Measurements from ENCODE around the gene HIP1.
"Not testable (repeated sequence)": the region's sequence is repeated elsewhere in the genome, so short reads cannot be mapped to it uniquely, and the experiment has no call there.

The HIP1 gene

DNA sequence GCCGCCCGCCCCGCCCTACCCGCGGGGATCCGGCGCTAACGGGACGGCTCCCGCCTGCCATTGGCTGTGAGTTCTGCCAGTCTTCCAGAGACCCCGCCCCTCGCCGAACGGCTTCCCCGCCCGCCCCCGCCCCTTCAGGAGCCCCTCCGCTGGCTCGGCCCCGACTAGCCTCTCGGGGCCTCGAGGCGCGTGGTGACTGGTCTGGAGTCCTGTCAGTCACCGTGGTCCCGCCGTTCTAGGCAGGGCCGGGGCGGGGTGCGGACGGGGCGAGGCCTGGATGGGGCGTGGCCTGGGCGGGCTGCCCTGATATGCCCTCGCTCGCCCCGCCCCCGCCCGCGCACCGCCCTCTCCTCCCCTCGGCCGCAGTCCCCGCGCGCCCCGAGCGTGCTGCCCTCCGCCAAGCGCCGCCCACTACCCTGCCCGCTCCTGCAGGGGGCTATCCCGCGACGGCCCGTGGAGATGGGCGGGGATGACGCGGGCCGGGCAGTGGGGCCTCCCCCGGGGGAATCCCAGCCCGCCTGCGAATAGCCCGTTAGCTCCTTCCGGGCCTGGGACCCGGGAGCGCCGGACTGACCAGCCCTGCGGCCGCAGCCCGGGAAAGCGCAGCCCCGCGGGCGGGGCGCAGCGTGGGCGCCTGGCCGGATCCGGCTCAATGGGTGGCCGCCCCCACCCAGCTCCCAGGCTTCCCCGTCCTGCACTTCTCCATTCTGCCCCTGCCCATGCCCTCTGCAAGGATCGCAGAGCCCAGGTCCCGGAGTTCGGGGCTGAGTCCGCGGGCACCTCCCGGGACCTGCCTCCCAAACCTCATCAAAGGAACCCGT is 444 bp upstream of the HIP1 start:
- DNase-seq = peak; percentile 99

DNA sequence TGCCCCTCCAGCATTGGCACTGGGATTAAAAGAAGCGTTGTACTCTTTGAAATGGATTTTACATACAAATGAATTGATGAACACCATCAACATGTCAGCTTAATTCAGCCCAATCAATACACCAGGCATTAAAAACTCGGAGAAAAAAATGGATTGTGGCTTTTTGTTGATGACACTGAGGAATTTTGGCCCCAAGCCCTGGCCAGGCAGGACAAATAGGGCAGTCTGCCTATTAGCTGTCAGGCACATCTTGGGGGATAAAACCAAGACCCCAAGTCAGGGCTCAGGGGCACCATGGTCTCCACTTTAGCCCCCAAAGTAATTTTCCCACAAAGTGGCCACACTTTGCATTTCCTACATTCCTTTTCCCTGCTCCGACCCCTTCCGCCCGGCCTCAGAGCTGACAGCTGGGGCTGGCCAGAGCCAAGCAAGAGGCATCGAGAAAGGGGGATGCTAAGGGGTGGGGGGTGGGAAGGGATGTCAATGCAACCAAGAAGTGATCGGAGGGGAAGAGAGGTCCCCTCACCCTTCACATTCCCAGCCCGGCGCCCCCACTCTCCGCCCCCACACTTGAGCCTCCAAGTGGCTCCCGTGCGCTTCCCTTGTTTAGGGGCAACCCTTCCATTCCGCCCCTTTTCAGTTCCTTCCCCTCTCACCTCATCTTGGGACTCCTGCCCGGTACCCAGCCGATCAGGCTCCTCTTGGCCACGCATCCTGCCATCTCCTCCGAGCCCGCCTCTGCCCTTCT is 711 bp downstream of the HIP1 start:
- no peak for DNase-seq

DNA sequence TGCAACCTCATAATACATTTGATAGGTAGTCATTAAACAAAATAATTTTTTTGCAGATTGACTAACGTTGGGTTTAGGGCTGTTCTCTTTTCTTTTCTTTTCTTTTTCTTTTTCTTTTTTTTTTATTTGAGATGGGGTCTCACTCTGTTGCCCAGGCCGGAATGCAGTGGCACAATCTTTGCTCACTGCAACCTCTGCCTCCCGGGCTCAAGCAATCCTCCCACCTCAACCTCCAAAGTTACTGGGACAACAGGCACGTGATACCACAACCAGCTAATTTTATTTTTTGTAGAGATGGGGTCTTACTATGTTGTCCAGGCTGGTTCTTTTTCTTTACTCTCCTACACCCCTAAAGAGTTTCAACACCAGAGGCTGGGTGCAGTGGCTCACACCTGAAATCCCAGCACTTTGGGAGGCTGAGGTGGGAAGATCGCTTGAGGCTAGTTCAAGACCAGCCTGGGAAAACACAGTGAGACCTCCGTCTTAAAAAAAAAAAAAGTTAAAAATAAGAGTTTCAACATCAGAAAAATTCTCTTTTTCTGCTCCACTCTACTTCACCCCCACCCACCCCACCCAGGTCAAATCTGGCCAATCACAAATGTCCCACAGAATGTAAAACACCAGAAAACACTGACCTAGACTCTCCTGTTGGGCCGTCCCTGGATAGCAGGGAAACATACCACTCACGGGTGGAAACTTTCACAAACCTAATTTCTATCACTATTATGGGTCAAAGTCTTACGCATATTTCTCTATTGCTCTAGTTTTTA is 3.0 kb downstream of the HIP1 start:
- no peak for DNase-seq

DNA sequence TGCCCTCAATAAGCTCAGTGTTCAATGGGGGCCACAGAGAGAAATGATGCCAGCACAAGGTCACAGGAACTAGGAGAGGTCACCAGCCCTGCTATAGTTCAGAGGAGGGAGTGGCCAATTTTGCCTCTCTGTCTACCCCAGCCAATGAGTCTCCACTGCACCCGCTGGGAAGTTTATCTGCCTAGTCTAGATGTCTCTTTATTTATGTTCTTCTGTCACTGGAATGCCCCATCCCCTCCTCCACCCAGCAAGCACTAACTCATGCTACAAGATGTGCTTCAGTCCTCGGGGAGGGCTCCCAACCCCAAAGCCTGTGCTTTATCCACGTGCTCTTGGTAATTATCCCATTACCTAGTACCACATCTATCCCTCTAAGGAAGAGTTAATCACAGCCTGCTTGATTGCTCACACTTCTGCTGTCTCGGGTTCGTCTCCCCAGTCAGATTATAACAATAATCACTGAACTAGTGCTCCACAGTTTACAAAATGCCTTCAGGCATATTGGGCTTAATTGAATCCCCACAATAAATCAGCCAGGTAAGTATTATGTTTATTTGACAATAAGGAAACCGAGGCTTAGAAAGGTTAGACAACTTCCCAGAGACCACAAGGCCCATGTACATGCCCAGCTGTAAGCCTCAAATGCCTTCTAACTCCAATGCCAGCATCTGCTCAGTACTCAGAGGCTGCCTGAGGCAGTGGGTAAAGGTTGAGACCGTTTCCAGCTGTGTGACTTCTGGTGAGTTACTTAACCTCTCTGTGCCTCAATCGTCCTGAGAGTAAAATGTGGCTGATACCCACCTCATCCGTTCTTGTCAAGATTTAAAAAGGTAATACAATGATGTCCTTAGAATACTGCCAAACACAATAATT is 3.9 kb downstream of the HIP1 start:
- no peak for DNase-seq

DNA sequence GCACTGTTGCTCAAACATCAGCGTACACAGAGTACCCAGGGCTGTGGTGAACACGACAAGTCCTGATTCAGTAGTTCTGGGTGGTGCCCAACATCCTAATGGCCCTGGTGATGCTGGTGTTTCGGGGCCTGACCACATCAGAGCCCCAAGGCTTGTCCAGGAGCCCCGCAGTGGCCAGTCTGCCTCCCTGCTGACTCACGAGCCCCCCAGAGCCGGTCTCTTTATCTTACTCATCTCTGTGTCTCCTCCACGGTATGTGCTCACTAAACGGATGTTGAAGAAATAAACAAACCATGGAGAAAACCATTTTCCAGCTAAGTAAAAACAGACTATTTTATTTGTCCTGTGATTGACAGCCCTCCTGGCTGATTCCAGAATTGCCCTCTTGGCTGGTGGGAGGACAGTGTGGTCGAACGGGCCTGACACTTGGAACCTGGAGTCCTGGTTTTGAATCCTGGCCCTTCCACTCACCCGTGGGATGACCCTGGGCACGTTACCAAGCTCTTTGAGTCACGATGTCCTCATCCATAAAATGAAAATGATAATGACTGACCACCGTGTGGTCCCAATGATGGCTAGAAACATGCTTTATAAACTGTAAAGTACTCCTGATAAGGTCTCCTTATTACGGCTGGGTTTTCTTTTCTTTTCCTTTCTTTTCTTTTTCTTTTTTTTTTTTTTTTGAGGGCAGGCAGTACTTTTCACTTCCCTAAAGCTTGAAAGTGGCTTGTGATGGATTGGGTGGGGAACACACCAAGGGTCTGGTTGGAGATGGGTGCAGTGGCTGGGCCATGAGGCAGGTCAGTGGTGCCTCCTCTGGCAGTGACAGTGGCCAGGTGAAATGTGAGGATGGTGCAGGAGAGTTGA is 5.7 kb downstream of the HIP1 start:
- DNase-seq = no peak

DNA sequence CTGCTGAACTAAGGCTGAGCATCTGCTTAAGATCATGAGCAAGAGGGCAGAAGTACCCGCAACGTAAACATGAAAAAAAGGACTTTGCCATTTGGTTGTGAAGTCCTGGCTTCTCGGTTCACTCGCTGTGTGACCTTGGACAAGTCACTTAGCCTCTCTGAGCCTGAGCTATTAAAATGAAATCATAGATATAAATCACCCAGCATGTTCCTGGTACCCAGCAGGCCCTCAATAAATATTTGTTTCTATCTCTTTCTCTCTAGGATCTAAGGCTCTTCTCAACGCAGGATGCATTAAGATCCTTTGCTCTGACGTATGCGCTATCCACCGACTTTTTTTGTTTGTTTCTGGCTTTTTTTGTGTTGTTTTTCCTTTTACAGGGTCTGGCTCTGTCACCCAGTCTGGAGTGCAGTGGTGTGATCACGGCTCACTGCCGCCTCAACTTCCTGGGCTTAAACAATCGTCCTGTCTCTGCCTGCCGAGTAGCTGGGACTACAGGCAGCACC is 6.7 kb downstream of the HIP1 start:
- no peak for DNase-seq

DNA sequence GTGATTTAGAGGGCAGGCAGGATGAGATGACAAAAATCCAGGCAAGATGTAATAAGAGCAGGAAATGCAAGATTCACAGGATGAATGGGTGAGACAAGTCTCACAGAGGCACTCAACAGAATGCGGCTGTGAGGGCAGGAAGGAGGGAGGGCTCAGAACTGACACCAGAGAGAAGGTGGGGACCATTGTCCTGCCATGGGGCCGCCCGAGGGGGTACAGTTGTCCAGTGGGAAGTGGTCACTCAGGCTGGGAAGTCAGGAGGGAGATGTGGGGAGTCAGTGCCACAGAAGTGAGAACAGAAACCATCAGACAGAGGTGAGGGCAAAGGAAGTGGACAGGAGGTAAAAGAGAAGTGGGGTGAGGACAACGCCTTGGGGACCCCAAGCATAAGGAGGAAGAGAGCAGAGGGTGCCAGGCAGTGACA is 8.9 kb downstream of the HIP1 start:
- no peak for DNase-seq

DNA sequence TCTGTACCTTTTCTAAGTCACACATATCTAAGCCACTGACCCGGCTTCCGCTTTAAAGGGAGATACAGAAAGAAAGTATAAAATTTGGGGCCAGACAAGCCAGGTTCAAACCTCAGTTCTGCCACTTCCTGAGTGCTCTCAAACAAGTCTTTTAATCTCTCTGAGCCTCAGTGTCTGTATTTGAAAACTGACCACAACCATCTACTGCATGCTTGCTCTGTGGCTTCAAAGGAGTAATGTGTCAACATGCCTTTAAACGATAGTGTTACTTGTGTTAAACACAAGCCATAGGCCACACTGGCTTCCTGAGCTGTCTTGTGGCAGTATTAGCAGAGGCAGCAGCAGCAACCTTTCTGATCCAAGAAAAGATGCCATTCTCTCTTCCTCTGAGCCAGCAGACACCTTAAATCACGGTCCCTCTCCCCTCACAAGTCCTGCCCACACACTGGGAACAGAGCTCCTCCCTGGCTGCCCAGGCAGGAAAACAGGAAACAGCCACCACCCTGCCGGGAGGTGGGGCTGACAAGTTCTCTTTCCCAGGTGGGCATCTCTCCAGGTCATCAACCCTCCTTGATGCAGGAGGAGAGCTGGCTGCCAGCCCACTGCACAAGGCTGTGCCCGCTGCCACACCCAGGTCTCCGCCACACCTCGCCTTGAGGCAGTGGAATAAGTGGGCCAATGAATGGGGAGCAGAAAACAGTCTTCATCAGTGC is 10.7 kb downstream of the HIP1 start:
- DNase-seq = peak; percentile 37

DNA sequence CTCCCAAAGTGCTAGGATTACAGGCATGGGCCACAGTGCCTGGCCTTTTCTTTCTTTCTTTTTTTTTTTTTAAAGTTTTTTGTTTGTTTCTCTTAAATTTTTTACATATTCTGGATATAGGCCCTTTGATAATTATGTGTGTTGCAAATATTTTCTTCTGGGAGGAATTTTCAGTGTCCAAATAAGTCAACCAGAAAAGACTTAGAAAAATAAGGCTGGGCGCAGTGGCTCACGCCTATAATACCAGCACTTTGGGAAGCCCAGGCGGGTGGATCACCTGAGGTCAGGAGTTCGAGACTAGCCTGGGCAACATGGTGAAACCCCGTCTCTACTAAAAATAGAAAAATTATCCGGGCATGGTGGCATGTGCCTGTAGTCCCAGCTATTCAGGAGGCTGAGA is 11.4 kb downstream of the HIP1 start:
- not testable (repeated sequence) for DNase-seq

DNA sequence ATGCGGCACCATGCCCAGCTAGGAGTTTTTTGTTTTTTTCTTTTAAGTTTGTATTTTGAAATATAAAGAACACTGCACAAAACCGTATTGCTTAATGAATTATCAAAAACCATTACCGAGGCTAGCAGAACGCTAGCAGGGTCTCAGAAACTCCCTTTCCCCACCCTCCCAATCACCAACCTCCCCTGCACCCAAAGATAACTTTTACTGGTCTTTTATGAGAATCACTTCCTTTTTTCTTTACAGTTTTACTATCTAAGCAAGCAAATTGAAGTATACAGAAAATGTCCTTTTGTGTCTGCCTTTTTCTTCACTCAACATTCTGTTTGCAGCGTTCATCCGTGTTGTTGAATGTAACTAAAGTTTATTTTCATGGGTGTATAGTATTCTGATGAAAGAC is 13.4 kb downstream of the HIP1 start:
- DNase-seq = no peak

DNA sequence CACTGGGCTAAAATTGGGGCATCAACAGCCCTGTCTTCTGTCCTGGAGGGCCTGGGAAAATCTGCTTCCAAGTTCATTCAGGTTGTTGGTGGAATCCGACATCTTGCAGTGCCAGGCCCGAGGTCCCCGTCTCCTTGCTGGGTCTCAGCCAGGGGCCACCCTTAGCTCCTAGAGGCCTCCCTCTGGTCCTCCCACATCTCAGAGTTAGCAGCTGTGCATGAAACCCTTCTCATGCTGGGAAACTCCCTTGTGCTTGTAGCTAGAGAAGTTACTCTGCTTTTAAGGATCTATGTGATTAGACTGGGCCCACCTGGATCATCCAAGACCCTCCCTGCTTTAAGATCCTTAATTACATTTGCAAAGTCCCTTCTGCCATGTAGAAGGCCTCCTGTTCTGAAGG is 15.3 kb downstream of the HIP1 start:
- no peak for DNase-seq

DNA sequence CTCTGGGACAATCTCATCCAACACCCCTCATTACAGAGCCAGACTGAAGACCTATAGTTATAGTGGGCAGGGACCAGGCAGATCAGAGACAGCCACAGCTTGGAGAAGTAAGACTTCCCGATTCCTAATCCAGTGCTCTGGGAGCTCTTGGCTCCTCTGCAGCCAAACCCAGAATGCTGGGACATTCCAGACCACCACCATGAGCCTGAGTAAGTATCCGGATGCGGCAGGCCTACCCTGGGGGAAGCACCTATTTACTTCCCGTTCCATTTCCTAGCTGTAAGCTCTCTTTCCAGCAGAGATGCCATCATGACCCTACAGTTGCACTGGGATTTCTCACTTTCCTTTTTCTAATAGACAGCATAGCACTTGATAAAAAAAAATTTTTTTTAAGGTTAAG is 16.4 kb downstream of the HIP1 start:
- no peak for DNase-seq

DNA sequence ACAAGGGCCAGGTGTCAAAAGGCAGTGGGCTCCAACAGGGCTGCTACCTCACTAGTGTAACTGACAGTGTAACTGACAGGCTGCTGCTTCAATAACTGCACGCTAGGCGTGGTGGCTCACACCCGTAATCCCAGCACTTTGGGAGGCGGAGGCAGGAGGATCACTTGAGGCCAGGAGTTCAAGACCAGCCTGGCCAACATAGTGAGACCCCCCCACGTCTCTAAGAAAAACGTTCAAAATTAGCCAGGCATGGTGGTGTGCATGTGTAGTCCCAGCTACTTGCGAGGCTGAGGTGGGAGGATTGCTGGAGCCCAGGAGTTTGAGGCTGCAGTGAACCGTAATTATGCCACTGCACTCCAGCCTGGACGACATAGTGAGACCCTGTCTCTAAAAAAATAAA is 16.8 kb downstream of the HIP1 start:
- not testable (repeated sequence) for DNase-seq

DNA sequence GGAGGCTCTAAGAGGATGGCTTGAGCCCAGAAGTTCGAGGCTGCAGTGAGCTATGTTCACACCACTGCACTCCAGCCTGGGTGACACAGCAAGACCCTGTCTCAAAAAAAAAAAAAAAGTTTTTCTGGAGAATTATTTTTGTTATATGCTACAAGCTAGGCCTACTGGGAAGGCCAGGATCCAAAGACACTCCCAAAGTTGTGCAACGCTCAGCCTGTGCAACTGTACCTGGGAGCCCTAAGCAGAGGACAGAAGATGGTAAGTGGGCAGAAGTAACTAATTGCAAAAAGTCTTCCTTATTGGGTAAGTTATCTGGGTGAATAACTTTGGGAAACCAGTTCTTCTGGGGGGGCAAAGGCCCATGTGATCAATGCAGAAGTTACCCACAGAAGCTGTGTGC is 17.3 kb downstream of the HIP1 start:
- no peak for DNase-seq

DNA sequence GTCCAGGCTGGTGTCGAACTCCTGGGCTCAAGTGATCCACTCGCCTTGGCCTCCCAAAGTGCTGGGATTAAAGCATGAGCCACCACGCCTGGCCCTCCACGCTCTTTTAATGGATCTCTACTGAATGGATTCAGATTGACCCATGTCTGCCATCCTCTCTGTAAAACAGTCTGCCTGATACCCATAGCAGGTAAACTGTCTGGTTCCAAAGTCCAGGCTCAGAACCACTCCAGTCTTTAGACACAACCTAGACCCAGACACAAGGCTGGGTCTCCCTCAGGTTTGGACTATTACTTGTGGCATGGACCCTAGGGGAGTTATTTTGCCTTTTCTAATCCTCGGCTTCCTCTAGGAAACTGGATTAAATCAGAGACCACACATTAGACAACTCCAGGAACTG is 19.1 kb downstream of the HIP1 start:
- no peak for DNase-seq

DNA sequence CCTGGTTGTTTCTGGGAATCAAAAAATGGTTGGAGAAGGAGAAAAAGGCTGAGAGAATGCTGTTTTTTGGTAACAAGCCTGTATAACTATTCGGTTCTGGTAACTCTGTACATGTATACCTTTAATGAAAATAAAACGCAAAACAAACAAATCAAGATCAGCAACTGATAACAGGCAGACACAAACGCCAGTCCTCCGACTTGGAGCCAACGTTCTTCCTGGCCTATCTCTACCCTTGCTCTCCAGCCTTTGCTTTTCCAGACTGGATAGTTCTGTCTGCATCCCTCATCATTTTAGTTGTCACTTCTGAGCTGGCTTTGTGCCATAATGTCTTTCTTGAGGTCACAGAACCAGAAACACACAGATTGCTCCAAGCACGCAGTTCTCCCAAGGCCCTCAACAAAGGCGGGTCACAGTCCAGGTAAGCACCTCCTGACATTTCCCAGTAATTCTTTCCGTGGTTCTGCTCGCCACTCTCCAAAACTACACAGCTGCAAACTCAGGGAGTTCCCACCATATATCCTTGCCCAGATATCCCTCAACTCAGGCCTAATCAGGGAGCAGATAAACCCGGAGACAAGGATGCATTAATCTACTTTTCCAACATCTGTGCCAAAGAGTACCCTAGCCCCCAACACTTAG is 20.2 kb downstream of the HIP1 start:
- DNase-seq = no peak

DNA sequence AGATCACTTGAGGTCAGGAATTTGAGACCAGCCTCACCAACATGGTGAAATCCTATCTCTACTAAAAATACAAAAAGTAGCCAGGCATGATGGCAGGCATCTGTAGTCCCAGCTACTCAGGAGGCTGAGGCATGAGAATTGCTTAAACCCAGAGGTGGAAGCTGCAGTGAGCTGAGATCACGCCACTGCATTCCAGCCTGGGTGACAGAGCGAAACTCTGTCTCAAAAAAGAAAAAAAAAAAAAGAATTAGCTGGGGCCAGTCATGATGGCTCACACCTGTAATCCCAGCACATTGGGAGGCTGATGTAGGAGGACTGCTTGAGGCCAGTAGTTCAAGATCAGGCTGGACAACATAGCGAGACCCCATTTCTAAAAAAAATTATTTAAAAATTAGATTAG is 21.0 kb downstream of the HIP1 start:
- DNase-seq = not testable (repeated sequence)

DNA sequence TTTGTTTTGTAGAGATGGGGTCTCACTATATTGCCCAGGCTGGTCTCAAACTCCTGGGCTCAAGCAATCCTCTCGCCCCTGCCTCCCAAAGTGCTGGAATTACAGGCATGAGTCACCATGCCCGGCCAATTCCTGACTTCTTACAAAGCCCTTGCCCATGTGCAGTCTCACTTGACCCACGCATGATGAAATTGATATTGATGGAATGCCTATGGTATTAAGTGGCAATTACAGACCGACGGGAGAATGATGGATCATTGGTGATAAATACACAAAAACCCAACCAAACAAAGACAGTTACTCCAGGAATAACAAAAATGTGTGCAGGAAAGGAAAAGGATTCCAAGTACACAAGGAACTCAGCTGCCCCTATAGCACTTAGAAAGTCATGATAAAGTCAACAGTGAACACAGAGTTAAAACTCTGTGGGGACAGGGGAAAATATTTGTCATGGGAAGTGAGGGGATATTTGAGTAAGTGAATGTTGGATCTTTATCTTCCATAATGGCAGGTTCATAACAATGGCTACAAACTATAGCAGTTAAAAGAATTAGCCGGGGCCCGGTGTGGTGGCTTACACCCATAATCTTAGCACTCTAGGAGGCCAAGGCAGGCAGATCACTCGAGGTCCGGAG is 21.6 kb downstream of the HIP1 start:
- DNase-seq = no peak

DNA sequence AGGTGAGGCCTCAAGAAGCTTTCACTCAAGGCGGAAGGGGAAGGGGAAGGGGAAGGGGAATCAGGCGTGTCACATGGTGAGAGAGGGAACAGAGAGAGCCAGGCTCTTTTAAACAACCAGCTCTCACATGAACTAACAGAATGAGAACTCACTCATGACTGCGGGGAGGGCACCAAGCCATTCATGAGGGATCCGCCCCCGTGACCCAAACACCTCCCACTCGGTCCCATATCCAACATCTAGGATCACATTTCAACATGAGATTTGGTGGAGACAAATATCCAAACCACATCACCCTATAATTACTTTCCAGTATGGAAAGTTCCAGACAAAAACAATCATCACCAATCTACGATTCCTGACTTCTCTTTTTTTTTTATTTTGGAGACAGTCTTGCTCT is 22.9 kb downstream of the HIP1 start:
- no peak for DNase-seq

Measured in NCI-H1092 (cell line).